ENCODE results near the gene P2RX3.

The P2RX3 gene

GRCh38 chr11:57357310-57357709 is 19.2 kb downstream of the P2RX3 start:
- Histone ChIP-seq H3K4me3 (ENCODE audit: low read depth in 1 of 2, low read length in 2 of 2) (no peak overlapping the region), H3K4me2 (ENCODE audit: insufficient read depth, low read length) (no peak overlapping the region), H2AFZ (ENCODE audit: low read depth, low read length) (no peak overlapping the region), H3K36me3 (ENCODE audit: insufficient read depth, low read length) (no peaks in the 10 kb centered on the region), H3K9me3 (ENCODE audit: insufficient read depth, low read length, severe bottlenecking) (no peaks in the 10 kb centered on the region), H3K4me1 (ENCODE audit: insufficient read depth, low read length) (no peaks in the 10 kb centered on the region), H3K9ac (ENCODE audit: low read depth, low read length) (no peak overlapping the region), H3K27me3 (ENCODE audit: insufficient read depth, low read length, poor library complexity) (peaks cover 25% of the 10 kb centered on the region), H3K27ac (ENCODE audit: low read length) (no peak overlapping the region), H3K79me2 (ENCODE audit: insufficient read depth, low read length) (no peaks in the 10 kb centered on the region), H4K20me1 (ENCODE audit: insufficient read depth, low read length) (no peaks in the 10 kb centered on the region)
- TF ChIP-seq CTCF (IDR thresholded peaks at IDR 0.05; ENCODE audit: borderline replicate concordance, extremely low read depth, low read length, poor library complexity, severe bottlenecking) (no peak), EZH2 (IDR thresholded peaks at IDR 0.05; ENCODE audit: borderline replicate concordance, low read depth, low read length, severe bottlenecking) (no peak)
- DNase-seq (no peak), ATAC-seq (ENCODE audit: insufficient read depth, low read depth) (no peak)

DNA sequence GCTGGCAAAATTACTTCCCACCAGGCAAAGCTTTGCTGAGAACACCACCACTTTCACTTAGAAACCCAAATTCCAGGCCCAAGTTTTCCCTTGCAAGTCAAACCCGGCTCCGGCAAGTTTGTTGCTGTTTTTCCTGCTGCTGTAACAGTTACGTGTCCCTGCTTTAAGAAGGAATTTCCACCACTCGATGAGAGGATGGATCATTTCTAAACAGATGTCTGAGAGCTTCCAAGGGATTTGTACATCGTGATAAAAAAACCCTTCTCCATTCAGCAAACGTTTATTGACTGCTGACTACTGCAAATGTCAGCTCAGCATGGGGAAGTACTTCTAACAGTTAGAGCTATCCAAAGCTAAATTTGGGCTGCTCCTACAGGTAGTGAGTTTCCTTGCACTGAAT is 19.7 kb downstream of the P2RX3 start:
- TF ChIP-seq EZH2 (IDR thresholded peaks at IDR 0.05; ENCODE audit: borderline replicate concordance, low read depth, low read length, severe bottlenecking) (no peak), CTCF (IDR thresholded peaks at IDR 0.05; ENCODE audit: borderline replicate concordance, extremely low read depth, low read length, poor library complexity, severe bottlenecking) (no peak)
- no peaks in the 10 kb centered on the region for H4K20me1 ChIP-seq (ENCODE audit: insufficient read depth, low read length)
- H3K79me2 ChIP-seq (ENCODE audit: insufficient read depth, low read length), result no peaks in the 10 kb centered on the region
- no peaks in the 10 kb centered on the region for H3K4me1 ChIP-seq (ENCODE audit: insufficient read depth, low read length)
- H3K9ac ChIP-seq (ENCODE audit: low read depth, low read length), result no peak overlapping the region
- no peak overlapping the region for H3K4me3 ChIP-seq (ENCODE audit: low read depth in 1 of 2, low read length in 2 of 2)
- H3K27me3 ChIP-seq (ENCODE audit: insufficient read depth, low read length, poor library complexity), result peaks cover 21% of the 10 kb centered on the region
- no peaks in the 10 kb centered on the region for H3K9me3 ChIP-seq (ENCODE audit: insufficient read depth, low read length, severe bottlenecking)
- no peak overlapping the region for H3K4me2 ChIP-seq (ENCODE audit: insufficient read depth, low read length)
- no peak overlapping the region for H3K27ac ChIP-seq (ENCODE audit: low read length)
- ATAC-seq (ENCODE audit: insufficient read depth, low read depth) (no peak), DNase-seq (no peak)
- H3K36me3 ChIP-seq (ENCODE audit: insufficient read depth, low read length), result no peaks in the 10 kb centered on the region
- H2AFZ ChIP-seq (ENCODE audit: low read depth, low read length), result no peak overlapping the region

DNA sequence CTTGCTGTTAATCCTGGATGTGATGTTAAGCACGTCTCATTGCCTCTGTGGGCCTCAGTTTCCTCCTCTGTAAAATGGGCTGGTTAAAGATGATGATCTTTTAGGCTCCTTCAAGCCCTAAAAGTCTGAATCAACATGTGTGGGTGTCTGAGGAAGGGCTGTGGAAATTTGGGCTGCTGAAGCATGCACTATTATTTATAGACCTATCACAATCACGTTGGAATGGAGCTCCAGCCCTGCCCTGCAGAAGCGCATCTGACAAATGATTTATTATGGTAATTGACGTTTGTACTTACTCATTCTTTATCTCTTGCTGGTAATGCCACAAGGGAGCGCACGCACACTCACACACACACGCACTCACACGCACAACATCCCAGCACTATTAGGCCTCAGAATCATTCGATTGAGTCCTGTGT is 20.4 kb downstream of the P2RX3 start:
- H4K20me1 ChIP-seq (ENCODE audit: insufficient read depth, low read length), result no peaks in the 10 kb centered on the region
- H3K4me1 ChIP-seq (ENCODE audit: insufficient read depth, low read length), result no peaks in the 10 kb centered on the region
- no peak overlapping the region for H3K4me3 ChIP-seq (ENCODE audit: low read depth in 1 of 2, low read length in 2 of 2)
- ATAC-seq (ENCODE audit: insufficient read depth, low read depth), result no peak
- no peaks in the 10 kb centered on the region for H3K9me3 ChIP-seq (ENCODE audit: insufficient read depth, low read length, severe bottlenecking)
- H3K4me2 ChIP-seq (ENCODE audit: insufficient read depth, low read length), result no peak overlapping the region
- DNase-seq, result no peak
- no peak overlapping the region for H3K27ac ChIP-seq (ENCODE audit: low read length)
- H3K27me3 ChIP-seq (ENCODE audit: insufficient read depth, low read length, poor library complexity), result peaks cover 14% of the 10 kb centered on the region
- no peak overlapping the region for H3K9ac ChIP-seq (ENCODE audit: low read depth, low read length)
- no peaks in the 10 kb centered on the region for H3K36me3 ChIP-seq (ENCODE audit: insufficient read depth, low read length)
- TF ChIP-seq CTCF (IDR thresholded peaks at IDR 0.05; ENCODE audit: borderline replicate concordance, extremely low read depth, low read length, poor library complexity, severe bottlenecking) (no peak), EZH2 (IDR thresholded peaks at IDR 0.05; ENCODE audit: borderline replicate concordance, low read depth, low read length, severe bottlenecking) (no peak)
- H2AFZ ChIP-seq (ENCODE audit: low read depth, low read length), result no peak overlapping the region
- H3K79me2 ChIP-seq (ENCODE audit: insufficient read depth, low read length), result no peaks in the 10 kb centered on the region

GRCh38 chr11:57358991-57359390 is 20.8 kb downstream of the P2RX3 start:
- no peak overlapping the region for H3K4me3 ChIP-seq (ENCODE audit: low read depth in 1 of 2, low read length in 2 of 2)
- H3K79me2 ChIP-seq (ENCODE audit: insufficient read depth, low read length), result no peaks in the 10 kb centered on the region
- H3K27ac ChIP-seq (ENCODE audit: low read length), result no peak overlapping the region
- H3K36me3 ChIP-seq (ENCODE audit: insufficient read depth, low read length), result no peaks in the 10 kb centered on the region
- H3K4me1 ChIP-seq (ENCODE audit: insufficient read depth, low read length), result no peaks in the 10 kb centered on the region
- no peaks in the 10 kb centered on the region for H4K20me1 ChIP-seq (ENCODE audit: insufficient read depth, low read length)
- ATAC-seq (ENCODE audit: insufficient read depth, low read depth) (no peak), DNase-seq (no peak)
- no peaks in the 10 kb centered on the region for H3K9me3 ChIP-seq (ENCODE audit: insufficient read depth, low read length, severe bottlenecking)
- no peak overlapping the region for H3K4me2 ChIP-seq (ENCODE audit: insufficient read depth, low read length)
- no peak for TF ChIP-seq EZH2 (IDR thresholded peaks at IDR 0.05; ENCODE audit: borderline replicate concordance, low read depth, low read length, severe bottlenecking)
- TF ChIP-seq CTCF (IDR thresholded peaks at IDR 0.05; ENCODE audit: borderline replicate concordance, extremely low read depth, low read length, poor library complexity, severe bottlenecking), result no peak
- no peak overlapping the region for H3K9ac ChIP-seq (ENCODE audit: low read depth, low read length)
- H3K27me3 ChIP-seq (ENCODE audit: insufficient read depth, low read length, poor library complexity), result peaks cover 14% of the 10 kb centered on the region
- no peak overlapping the region for H2AFZ ChIP-seq (ENCODE audit: low read depth, low read length)
